ENCODE measurements around the gene ATP8B1.

DNA sequence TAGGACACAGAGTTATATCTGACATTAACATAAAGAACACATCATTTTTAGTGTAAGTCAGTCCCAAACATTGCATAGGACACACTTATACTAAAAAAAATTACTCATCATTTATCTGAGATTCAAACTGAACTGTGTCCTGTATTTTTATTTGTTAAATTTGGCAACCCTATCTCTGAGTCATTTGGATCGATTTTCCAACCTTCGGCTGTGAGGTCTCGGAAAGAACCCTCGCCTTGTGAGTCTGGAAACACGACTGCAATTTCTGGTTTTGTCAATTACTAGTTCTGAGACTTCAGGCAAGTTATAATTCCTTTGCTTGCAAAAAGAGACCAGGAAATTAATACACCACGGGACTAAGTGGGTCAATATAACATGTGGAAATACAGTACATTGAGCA lies 14.0 kb downstream of the ATP8B1 start:
- TF ChIP-seq, protein P1, sequence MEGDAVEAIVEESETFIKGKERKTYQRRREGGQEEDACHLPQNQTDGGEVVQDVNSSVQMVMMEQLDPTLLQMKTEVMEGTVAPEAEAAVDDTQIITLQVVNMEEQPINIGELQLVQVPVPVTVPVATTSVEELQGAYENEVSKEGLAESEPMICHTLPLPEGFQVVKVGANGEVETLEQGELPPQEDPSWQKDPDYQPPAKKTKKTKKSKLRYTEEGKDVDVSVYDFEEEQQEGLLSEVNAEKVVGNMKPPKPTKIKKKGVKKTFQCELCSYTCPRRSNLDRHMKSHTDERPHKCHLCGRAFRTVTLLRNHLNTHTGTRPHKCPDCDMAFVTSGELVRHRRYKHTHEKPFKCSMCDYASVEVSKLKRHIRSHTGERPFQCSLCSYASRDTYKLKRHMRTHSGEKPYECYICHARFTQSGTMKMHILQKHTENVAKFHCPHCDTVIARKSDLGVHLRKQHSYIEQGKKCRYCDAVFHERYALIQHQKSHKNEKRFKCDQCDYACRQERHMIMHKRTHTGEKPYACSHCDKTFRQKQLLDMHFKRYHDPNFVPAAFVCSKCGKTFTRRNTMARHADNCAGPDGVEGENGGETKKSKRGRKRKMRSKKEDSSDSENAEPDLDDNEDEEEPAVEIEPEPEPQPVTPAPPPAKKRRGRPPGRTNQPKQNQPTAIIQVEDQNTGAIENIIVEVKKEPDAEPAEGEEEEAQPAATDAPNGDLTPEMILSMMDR (IDR thresholded peaks at IDR 0.05; ENCODE audit: control extremely low read depth in 1 of 3, insufficient read depth in 1 of 3, low read depth in 1 of 3, low read length in 3 of 3), result no peak
- TF ChIP-seq CREB1 (IDR thresholded peaks at IDR 0.05), result no peak
- TF ChIP-seq SIX5 (IDR thresholded peaks at IDR 0.05; ENCODE audit: low read depth, low read length), result no peak
- TF ChIP-seq, protein P2, sequence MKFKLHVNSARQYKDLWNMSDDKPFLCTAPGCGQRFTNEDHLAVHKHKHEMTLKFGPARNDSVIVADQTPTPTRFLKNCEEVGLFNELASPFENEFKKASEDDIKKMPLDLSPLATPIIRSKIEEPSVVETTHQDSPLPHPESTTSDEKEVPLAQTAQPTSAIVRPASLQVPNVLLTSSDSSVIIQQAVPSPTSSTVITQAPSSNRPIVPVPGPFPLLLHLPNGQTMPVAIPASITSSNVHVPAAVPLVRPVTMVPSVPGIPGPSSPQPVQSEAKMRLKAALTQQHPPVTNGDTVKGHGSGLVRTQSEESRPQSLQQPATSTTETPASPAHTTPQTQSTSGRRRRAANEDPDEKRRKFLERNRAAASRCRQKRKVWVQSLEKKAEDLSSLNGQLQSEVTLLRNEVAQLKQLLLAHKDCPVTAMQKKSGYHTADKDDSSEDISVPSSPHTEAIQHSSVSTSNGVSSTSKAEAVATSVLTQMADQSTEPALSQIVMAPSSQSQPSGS (IDR thresholded peaks at IDR 0.05; ENCODE audit: low read length), result no peak
- TF ChIP-seq POLR2AphosphoS5 (IDR thresholded peaks at IDR 0.05; ENCODE audit: low read depth, low read length), result no peak
- TF ChIP-seq GABPA (IDR thresholded peaks at IDR 0.05; ENCODE audit: borderline replicate concordance, insufficient read depth, low read length), result no peak
- TF ChIP-seq NRF1 (IDR thresholded peaks at IDR 0.05; ENCODE audit: low read depth, low read length), result no peak
- TF ChIP-seq EP300 (IDR thresholded peaks at IDR 0.05; ENCODE audit: borderline replicate concordance in 1 of 2, low read depth in 2 of 2, low read length in 2 of 2), result no peak
- TF ChIP-seq TAF1 (IDR thresholded peaks at IDR 0.05; ENCODE audit: low read depth, low read length), result no peak

Measured in H1 (cell line).